OCI-LY7 (cell line): ENCODE measurements around the gene OR52N1.

Experiments
- CTCF ChIP-seq: fragments of 200-600 bp; sonication (generic); conservative IDR thresholded peaks from 2 replicates; pipeline ENCODE4 v1.5.1; 2014; ENCODE audit warnings: mild to moderate bottlenecking, antibody characterized with exemption, low read length, moderate library complexity, mixed read lengths
- EZH2phosphoT487 ChIP-seq: fragments of 200-600 bp; sonication (generic); IDR thresholded peaks from 2 replicates; pipeline ENCODE4 v1.6.1; 2018; ENCODE audit warnings: low read depth, borderline replicate concordance, mild to moderate bottlenecking, mixed run types, antibody characterized with exemption, low read length, moderate library complexity, mixed read lengths

GRCh38 chr11:5737091-5737490 lies 54.0 kb downstream of the OR52N1 start:
- TF ChIP-seq CTCF (no peak), EZH2phosphoT487 (no peak)
